HepG2 (cell line): ENCODE results near the gene ALDH7A1. TPM values are rescaled to one million over a fixed set of nuclear protein-coding genes. Genes with fewer than 3 reads are reported as not detected.

ENCODE experiments used
- ATAC-seq: fragments of 200-7000 bp; cut with Tn5 transposase; 3 replicates; pipeline ENCODE4 v1.9.1; 2020; ENCODE audit warnings: mild to moderate bottlenecking, moderate library complexity
- BruUV-seq: library from RNA; stranded (reverse); fragments of 400-500 nt; replicated peaks from 2 replicates; lab custom pipeline; 2021; lab: Mats Ljungman, UMichigan
- CTCF ChIA-PET: fragments of 300-600 bp; formaldehyde crosslinking; extraction: SDS; loops from one replicate; lab custom pipeline; 2021; ENCODE audit warnings: low total read pairs, inconsistent platforms, low intra/inter-chr PET ratio; lab: Yijun Ruan, JAX
- POLR2A ChIA-PET: fragments of 350-600 bp; sonication (Branson Sonifier 250); formaldehyde crosslinking; loops from one replicate; lab custom pipeline; 2020; ENCODE audit warnings: antibody characterized with exemption, inconsistent platforms; lab: Yijun Ruan, JAX
- DNase-seq: peaks from one replicate; pipeline ENCODE4 v3.0.0-alpha.2; 2015; ENCODE audit warnings: low spot score
- FAIRE-seq: peaks from 3 replicates; lab custom pipeline; 2011; peaks lifted over from hg19 to GRCh38; lab: Jason Lieb, UNC
- H2AFZ ChIP-seq: one replicate; pipeline ENCODE4 v1.6.1; 2011; ENCODE audit warnings: low read length, inconsistent platforms
- H3K27ac ChIP-seq: fragments of 300-600 bp; 3 replicates; pipeline ENCODE4 v1.8.0; 2011; ENCODE audit warnings: mixed run types, mild to moderate bottlenecking, mixed read lengths, low read length, inconsistent platforms; ENCODE audit not compliant: insufficient read depth; ENCODE audit errors: extremely low read length
- H3K27me3 ChIP-seq, 2 experiments: fragments of 200-600 bp in 1 of 2; 2 replicates in 1 of 2; 3 replicates in 1 of 2; pipeline versions ENCODE4 v1.6.0 to v1.8.0; 2011; ENCODE audit warnings: low read length in 2 of 2, mild to moderate bottlenecking in 2 of 2, moderate library complexity in 2 of 2, inconsistent platforms in 1 of 2; ENCODE audit not compliant: insufficient read depth in 2 of 2, control insufficient read depth in 1 of 2
- H3K36me3 ChIP-seq, 2 experiments: fragments of 200-600 bp in 1 of 2; replicated peaks in 1 of 2; 2 replicates in 1 of 2; 3 replicates in 1 of 2; pipeline versions ENCODE4 v1.5.1 to v1.8.0; 2011; ENCODE audit warnings: low read length in 2 of 2, inconsistent platforms in 1 of 2; ENCODE audit not compliant: insufficient read depth in 2 of 2, control insufficient read depth in 1 of 2
- H3K4me1 ChIP-seq: 2 replicates; pipeline ENCODE4 v1.5.1; 2012; ENCODE audit warnings: low read length, inconsistent platforms; ENCODE audit not compliant: insufficient read depth
- H3K4me2 ChIP-seq: 2 replicates; pipeline ENCODE4 v1.6.0; 2011; ENCODE audit warnings: low read depth, low read length, inconsistent platforms
- H3K4me3 ChIP-seq, 3 experiments: fragments of 200-600 bp in 1 of 3; sonication (generic), shearing (Covaris generic) in 1 of 3; replicated peaks in 1 of 3; 2 replicates each; pipeline ENCODE4 v1.5.1; 2011 to 2016; ENCODE audit warnings: low read length in 3 of 3, inconsistent platforms in 2 of 3, low read depth in 2 of 3, mild to moderate bottlenecking in 2 of 3, control low read depth in 1 of 3, mixed read lengths in 1 of 3; ENCODE audit not compliant: insufficient read depth in 1 of 3
- H3K79me2 ChIP-seq: one replicate; pipeline ENCODE4 v1.6.1; 2011; ENCODE audit warnings: low read length, inconsistent platforms; ENCODE audit not compliant: insufficient read depth
- H3K9ac ChIP-seq: 2 replicates; pipeline ENCODE4 v1.6.0; 2011; ENCODE audit warnings: mild to moderate bottlenecking, low read depth, low read length, inconsistent platforms; ENCODE audit not compliant: insufficient read depth
- H3K9me3 ChIP-seq: 2 replicates; pipeline ENCODE4 v1.5.1; 2012; ENCODE audit warnings: mild to moderate bottlenecking, low read length
- H4K20me1 ChIP-seq: 2 replicates; pipeline ENCODE4 v1.6.0; 2011; ENCODE audit warnings: inconsistent platforms, mild to moderate bottlenecking, low read length, moderate library complexity; ENCODE audit not compliant: insufficient read depth
- AHR ChIP-seq: IDR thresholded peaks from 2 replicates; pipeline ENCODE4 v1.6.1; 2018; ENCODE audit warnings: missing genetic modification reagents, missing compliant biosample characterization
- CREB3 ChIP-seq: sonication (generic); formaldehyde crosslinking; IDR thresholded peaks from 2 replicates; pipeline ENCODE4 v1.5.0; 2020; ENCODE audit warnings: missing genetic modification reagents
- HDAC2 ChIP-seq: sonication (generic); formaldehyde crosslinking; IDR thresholded peaks from 2 replicates; pipeline ENCODE4 v1.4.0; 2020; ENCODE audit warnings: missing genetic modification reagents
- ISX ChIP-seq: sonication (generic); formaldehyde crosslinking; conservative IDR thresholded peaks from 2 replicates; pipeline ENCODE4 v1.5.0; 2020; ENCODE audit warnings: missing genetic modification reagents
- JUNB ChIP-seq: sonication (generic); formaldehyde crosslinking; IDR thresholded peaks from 2 replicates; pipeline ENCODE4 v1.8.0; 2022; ENCODE audit warnings: missing genetic modification reagents, mild to moderate bottlenecking, borderline replicate concordance
- MNT ChIP-seq: fragments of 450-650 bp; IDR thresholded peaks from 2 replicates; pipeline ENCODE4 v1.6.1; 2016
- MYC ChIP-seq: sonication (generic); formaldehyde crosslinking; IDR thresholded peaks from 2 replicates; pipeline ENCODE4 v1.9.0; 2021; ENCODE audit warnings: missing genetic modification reagents, borderline replicate concordance
- PRMT3 ChIP-seq: sonication (generic); formaldehyde crosslinking; IDR thresholded peaks from 2 replicates; pipeline ENCODE4 v1.8.1; 2022; ENCODE audit warnings: low read depth, mild to moderate bottlenecking, moderate library complexity, missing genetic modification reagents, borderline replicate concordance
- RBM22 ChIP-seq: fragments of 200-400 bp; formaldehyde crosslinking; optimal IDR thresholded peaks from 2 replicates; pipeline ENCODE3; 2017; ENCODE audit warnings: mild to moderate bottlenecking, low read length, moderate library complexity
- SP4 ChIP-seq: sonication (generic); formaldehyde crosslinking; IDR thresholded peaks from 2 replicates; pipeline ENCODE4 v1.8.1; 2023; ENCODE audit warnings: mild to moderate bottlenecking, missing genetic modification reagents
- TCF12 ChIP-seq, 2 experiments: fragments of 450-650 bp in 1 of 2; sonication (generic) in 1 of 2; formaldehyde crosslinking in 1 of 2; IDR thresholded peaks; 2 replicates each; pipeline versions ENCODE4 v1.6.1 to v1.8.0; 2017 to 2022; ENCODE audit warnings: antibody characterized with exemption in 1 of 2, mild to moderate bottlenecking in 1 of 2, missing genetic modification reagents in 1 of 2, moderate library complexity in 1 of 2
- TFDP2 ChIP-seq: sonication (generic); formaldehyde crosslinking; IDR thresholded peaks from 2 replicates; pipeline ENCODE4 v1.4.0; 2020; ENCODE audit warnings: missing genetic modification reagents
- ZBTB46 ChIP-seq: sonication (generic); formaldehyde crosslinking; IDR thresholded peaks from 2 replicates; pipeline ENCODE4 v1.4.0; 2020; ENCODE audit warnings: mild to moderate bottlenecking, missing genetic modification reagents, borderline replicate concordance
- ZNF510 ChIP-seq: sonication (generic); formaldehyde crosslinking; IDR thresholded peaks from 2 replicates; pipeline ENCODE4 v1.4.0; 2020; ENCODE audit warnings: low read depth, mild to moderate bottlenecking, missing genetic modification reagents
- ZNF547 ChIP-seq: sonication (generic); formaldehyde crosslinking; IDR thresholded peaks from 2 replicates; pipeline ENCODE4 v1.5.1; 2020; ENCODE audit warnings: mild to moderate bottlenecking, missing genetic modification reagents
- ZNF557 ChIP-seq: sonication (generic); formaldehyde crosslinking; IDR thresholded peaks from 2 replicates; pipeline ENCODE4 v1.4.0; 2020; ENCODE audit warnings: missing genetic modification reagents
- ZNF614 ChIP-seq: IDR thresholded peaks from 2 replicates; pipeline ENCODE4 v1.6.1; 2018; ENCODE audit warnings: missing biosample characterization, missing genetic modification reagents, inconsistent platforms, borderline replicate concordance
- ZNF644 ChIP-seq: IDR thresholded peaks from 2 replicates; pipeline ENCODE4 v1.6.1; 2016; ENCODE audit warnings: low read depth
- ZNF7 ChIP-seq: IDR thresholded peaks from 2 replicates; pipeline ENCODE4 v1.6.1; 2016; ENCODE audit warnings: missing biosample characterization, missing genetic modification reagents
- WGBS: methylation state at CpG from one replicate; pipeline ENCODE4 v1.1.6; 2017; ENCODE audit warnings: low lambda C conversion rate; 5-methylcytosine and 5-hydroxymethylcytosine counted together
- in situ Hi-C: cut with HindIII; loops from 2 replicates; pipeline ENCODE4 v1.10.0; 2017; ENCODE audit warnings: low pct_unique_long_range_greater_than_20kb; ENCODE audit not compliant: extremely low pct_ligation_motif_present
- intact Hi-C: fragments of 100-400 bp; cut with micrococcal nuclease; formaldehyde crosslinking; loops from one replicate; pipeline ENCODE4 v1.10.0; 2022; ENCODE audit not compliant: unreplicated experiment
- polyA plus RNA-seq, 8 experiments: library from polyadenylated mRNA; depleted of rRNA in 3 of 8; stranded (reverse) in 7 of 8; unstranded in 1 of 8; fragments of >200 nt; fragmentation: Illumina TruSeq in 4 of 8; extraction: Trizol in 4 of 8; gene quantifications; 2 replicates each; pipeline versions ENCODE4 v1.2.1 to v1.2.3, GENCODE V29; 2011 to 2016; ENCODE audit warnings: low read depth in 4 of 8, missing spikeins in 1 of 8, mixed read lengths in 1 of 8; ENCODE audit not compliant: insufficient read depth in 1 of 8
- total RNA-seq, 5 experiments: library from RNA; depleted of rRNA; stranded (reverse); fragments of >200 nt; fragmentation: Illumina TruSeq; extraction: Trizol; gene quantifications; 2 replicates each; pipeline ENCODE4 v1.2.3, GENCODE V29; 2016; ENCODE audit warnings: low read depth in 1 of 5

The ALDH7A1 gene
- total and polyA plus RNA-seq, 2 of the 13 experiments (the other 11 are each of a cell fraction or from before 2014, with no cell fraction given), result 69.0 to 100 TPM

- ATAC-seq, result no peak
- in situ Hi-C loops, result no loop called here
- Histone ChIP-seq H3K79me2 (no peaks in the 10 kb centered on the region), H3K4me1 (no peaks in the 10 kb centered on the region), H3K4me2 (no peak overlapping the region), H4K20me1 (no peaks in the 10 kb centered on the region), H3K9ac (no peak overlapping the region), H3K27me3 (no peaks in the 10 kb centered on the region), H3K27ac (no peak overlapping the region), H3K9me3 (no peaks in the 10 kb centered on the region), H3K36me3 (peaks cover 8 to 48% of the 10 kb centered on the region in 2 experiments), H2AFZ (no peak overlapping the region), H3K4me3 (no peak overlapping the region)
- POLR2A ChIA-PET, result interaction anchor here (1.1 kb wide), 1 partner anchor 19 kb away, joined by 4 read pairs; the partner anchor contains the start of gene ALDH7A1
- CTCF ChIA-PET, result no interaction called here
- no peak for TF ChIP-seq AHR (CRISPR knock-in tag)
- TF ChIP-seq SP4 (CRISPR knock-in tag), result no peak
- no peak for TF ChIP-seq JUNB (CRISPR knock-in tag)
- no peak for TF ChIP-seq TCF12 (IDR thresholded peaks at IDR 0.05)
- no peak for TF ChIP-seq TCF12 (CRISPR knock-in tag; IDR thresholded peaks at IDR 0.05)
- no peak for TF ChIP-seq ZNF557 (CRISPR knock-in tag)
- no peak for TF ChIP-seq ZNF510 (CRISPR knock-in tag)
- no peak for TF ChIP-seq ZNF644 (CRISPR knock-in tag)
- no peak for TF ChIP-seq ZNF614 (CRISPR knock-in tag)
- TF ChIP-seq ZBTB46 (CRISPR knock-in tag), result no peak
- TF ChIP-seq HDAC2, result no peak
- no peak for TF ChIP-seq ZNF7 (CRISPR knock-in tag)
- TF ChIP-seq MNT, result no peak
- TF ChIP-seq ZNF547 (CRISPR knock-in tag), result no peak
- no peak for TF ChIP-seq TFDP2 (CRISPR knock-in tag)
- TF ChIP-seq MYC (CRISPR knock-in tag), result no peak
- no peak for TF ChIP-seq PRMT3 (CRISPR knock-in tag)
- TF ChIP-seq CREB3 (CRISPR knock-in tag), result no peak
- no peak for TF ChIP-seq RBM22
- no peak for TF ChIP-seq ISX
- no peak for DNase-seq
- WGBS, result 97% methylated on average over 10 of the region's 10 CpGs
- FAIRE-seq, result no peak
- BruUV-seq, result no TSS peak
- intact Hi-C loops, result no loop called here
These were observed 19.4 kb downstream of the ALDH7A1 start for GRCh38 chr5:126575644-126576043.
